GM18867 (cell line): ENCODE measurements around the gene SYTL3.
"Not testable (repeated sequence)": the region's sequence is repeated elsewhere in the genome, so short reads cannot be mapped to it uniquely, and the experiment has no call there.

Experiments
- ATAC-seq: cut with Tn5 transposase; IDR thresholded peaks from one replicate; pipeline ENCODE4 v1.9.1; 2021; ENCODE audit warnings: mild to moderate bottlenecking, moderate library complexity; ENCODE audit not compliant: unreplicated experiment

Gene SYTL3

DNA sequence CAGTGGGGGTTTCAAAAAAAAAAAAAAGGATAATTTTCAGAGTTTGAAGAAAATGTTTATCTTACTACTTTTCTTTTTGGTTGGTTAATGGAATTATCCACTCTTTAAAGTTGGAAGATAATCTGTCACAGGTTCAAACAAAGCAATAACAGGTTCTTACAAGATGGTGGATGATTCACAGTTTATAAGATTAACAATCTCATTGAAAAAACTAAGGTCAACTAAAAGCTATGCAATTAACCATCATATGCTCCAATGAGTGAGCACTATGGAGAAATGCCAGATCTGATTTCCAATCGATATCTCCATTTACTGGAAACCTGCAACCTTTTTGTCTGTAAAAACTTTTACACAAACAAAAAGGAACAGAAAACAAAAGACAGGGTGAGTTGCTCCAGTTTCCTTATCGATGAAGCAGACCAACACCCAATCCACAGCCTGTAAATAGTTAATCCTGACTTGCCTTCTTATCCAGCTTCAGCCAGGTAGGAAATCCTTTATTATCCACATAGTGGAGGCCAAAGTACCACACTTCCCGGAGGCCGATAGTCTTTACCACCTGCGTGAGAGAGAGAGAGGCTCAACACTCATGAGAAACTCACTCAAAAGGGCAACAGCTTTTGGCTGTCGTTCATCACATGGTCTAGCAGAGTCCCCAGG lies 136.9 kb downstream of the SYTL3 start:
- ATAC-seq: no peak

- no peak for ATAC-seq
Observed at GRCh38 chr6:158787395-158787794, 137.5 kb downstream of the SYTL3 start.

DNA sequence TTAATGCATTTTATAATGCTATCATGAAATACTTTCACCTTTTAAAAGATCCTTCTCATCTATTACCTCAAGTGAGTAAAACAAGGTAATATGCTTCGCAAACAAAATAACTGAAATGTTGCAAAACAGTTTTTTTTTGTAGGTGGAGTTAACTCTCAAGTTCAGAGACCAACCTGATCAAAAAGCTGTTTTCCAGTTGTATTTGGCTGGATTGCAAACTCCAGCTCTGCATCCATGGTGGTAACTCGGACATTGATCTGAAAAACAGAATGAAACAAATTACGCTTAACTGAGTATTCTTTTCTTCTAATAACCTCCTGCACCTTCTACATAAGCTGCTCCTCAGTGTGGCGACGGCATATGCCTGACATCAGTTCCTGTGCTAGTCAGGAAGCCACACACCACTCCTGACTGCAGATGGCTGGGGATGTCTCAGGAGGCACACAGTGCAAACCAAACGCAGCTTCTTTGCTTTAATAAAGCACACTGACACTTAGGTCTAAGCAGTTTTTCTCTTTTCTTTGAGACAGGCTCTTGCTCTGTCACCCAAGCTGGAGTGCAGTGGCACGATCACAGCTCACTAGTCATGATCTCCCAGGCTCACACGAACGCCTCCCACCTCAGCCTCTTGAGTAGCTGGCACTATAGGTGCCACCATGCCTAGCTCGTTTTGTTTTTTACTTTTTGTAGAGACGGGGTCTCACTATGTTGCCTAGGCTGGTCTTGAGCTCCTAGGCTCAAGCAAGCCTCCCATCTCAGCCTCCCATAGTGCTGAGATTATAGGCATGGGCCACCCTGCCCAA lies 139.5 kb downstream of the SYTL3 start:
- peak; percentile 42 for ATAC-seq

- ATAC-seq: no peak
Observed at GRCh38 chr6:158791274-158791855, 141.5 kb downstream of the SYTL3 start.

GRCh38 chr6:158792505-158792904 lies 142.7 kb downstream of the SYTL3 start:
- ATAC-seq: not testable (repeated sequence)

GRCh38 chr6:158793432-158793831 lies 143.6 kb downstream of the SYTL3 start:
- ATAC-seq: peak; percentile 60

- no peak for ATAC-seq
Observed at GRCh38 chr6:158795516-158795915, 145.7 kb downstream of the SYTL3 start.

DNA sequence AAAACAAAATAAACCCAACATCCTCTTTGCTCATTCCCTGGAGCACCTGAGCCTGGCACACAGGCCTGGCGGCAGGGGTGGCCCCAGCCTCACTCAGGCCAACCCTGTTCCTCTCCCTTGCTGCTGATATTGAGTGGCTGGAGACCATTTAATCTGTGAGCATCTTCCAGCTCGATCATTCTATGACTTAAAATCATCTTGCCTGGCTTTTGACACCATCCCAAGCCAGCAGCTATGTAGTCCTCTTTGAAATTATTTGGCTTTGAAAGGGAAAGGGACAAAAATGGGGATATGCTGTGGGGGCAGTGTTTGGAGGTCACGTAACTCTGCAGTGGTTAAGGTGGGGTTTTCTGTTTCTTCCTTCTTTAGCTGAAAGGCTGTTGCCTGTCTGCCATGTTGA lies 146.5 kb downstream of the SYTL3 start:
- no peak for ATAC-seq

GRCh38 chr6:158797331-158798310 lies 147.8 kb downstream of the SYTL3 start:
- no peak for ATAC-seq

- no peak for ATAC-seq
Observed at GRCh38 chr6:158798311-158798710, 148.5 kb downstream of the SYTL3 start.

- ATAC-seq: no peak
Observed at GRCh38 chr6:158799051-158799792, 149.4 kb downstream of the SYTL3 start.

- no peak for ATAC-seq
Observed at GRCh38 chr6:158801655-158802294, 151.9 kb downstream of the SYTL3 start.

DNA sequence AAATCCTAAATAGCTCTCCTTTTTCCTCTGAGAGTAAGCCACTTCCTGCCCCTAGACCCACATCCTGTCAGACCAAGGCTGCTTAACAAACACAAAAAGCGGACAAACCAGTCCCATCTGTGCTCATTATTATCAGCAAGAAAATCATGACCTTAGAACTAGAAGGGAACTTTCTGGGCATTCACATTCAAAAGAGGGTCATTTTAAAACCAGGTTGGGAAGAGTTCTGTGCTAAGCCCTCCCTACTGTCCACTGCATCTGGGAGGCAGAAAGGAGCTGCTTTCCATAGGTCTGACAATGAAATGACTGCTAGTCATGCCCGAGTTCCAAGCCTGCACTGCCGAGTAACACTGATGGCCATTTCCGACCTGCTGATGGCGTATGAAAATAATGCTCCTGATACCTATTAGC lies 153.9 kb downstream of the SYTL3 start:
- ATAC-seq: peak; percentile 60

DNA sequence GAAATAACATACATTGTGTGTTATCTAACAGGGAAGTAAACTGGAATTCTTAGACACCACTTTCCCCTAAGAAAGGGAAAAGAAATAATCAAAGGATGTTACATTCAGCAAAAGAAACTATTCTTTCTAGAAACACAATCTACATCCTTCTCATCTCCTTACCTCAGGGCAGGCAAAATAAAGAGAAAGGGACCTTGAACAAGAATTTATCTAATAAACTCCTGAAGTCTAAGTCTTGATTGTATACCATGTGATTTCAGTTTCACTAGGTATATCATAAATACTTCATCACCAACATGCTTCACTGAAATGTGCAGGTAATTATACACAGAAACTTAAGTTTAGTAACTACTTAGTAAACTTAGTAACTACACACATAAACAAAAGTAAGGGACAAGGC lies 154.4 kb downstream of the SYTL3 start:
- ATAC-seq: no peak

DNA sequence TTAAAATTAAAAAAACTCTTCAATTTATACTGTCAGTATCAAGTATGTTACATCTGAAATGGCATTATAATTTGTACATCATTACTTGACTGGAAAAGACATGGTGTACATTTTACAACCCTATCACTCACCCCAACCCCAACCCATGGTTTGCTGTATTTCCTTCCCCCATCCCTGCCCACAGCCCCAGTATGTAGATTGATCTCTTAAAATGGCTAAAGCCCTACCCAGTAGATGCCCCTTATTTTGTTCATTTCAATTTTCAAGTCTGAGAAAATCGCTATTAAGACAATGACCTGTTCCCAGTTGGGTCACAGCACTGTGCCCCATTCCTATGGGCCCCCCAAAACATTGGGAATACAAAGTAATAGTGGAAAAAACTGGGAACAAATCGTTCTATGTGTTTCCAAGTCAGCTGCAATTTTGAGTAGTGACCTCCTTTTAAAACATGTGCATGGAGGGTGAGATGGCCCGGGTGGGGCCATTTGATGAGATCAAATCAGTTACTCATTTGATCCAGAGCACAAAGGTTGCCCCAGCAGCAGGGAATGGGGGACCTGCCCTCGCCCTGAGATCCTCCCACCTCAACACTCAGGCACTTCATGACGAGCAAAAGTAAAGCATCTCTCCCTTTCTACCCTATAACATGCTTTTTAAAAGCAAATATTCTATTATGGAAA lies 156.0 kb downstream of the SYTL3 start:
- no peak for ATAC-seq

- no peak for ATAC-seq
Observed at GRCh38 chr6:158807515-158808441, 157.9 kb downstream of the SYTL3 start.

DNA sequence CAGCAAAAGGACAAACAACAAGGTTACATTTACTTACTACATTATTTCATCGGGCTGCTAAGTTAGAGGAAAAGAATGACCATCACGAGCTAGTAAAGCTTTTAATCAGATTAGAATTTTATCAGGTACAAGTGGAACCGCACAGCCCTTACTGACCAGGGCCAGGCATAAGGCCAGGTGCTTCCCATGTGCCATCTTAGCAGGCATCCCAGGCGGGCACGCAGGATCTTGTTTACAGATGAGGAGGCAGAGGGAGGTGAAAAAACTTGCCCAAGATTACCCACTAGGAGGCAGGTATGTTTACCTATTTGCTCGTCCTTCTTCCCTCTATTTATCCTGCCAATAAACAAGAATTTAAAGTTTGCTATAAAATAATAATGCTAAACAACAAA lies 158.6 kb downstream of the SYTL3 start:
- peak; percentile 4 for ATAC-seq
